Anterior cingulate cortex (tissue), 58 donors: ENCODE measurements around the gene MREG.
A peak's percentile ranks its signal among the peaks of the same experiment; 100 is the strongest.
"Not testable (repeated sequence)": the region's sequence is repeated elsewhere in the genome, so short reads cannot be mapped to it uniquely, and the experiment has no call there.

Experiments
- DNase-seq, 58 donors: peaks; one replicate each; lab custom pipeline; 2025; lab: John Stamatoyannopoulos, UW

Gene MREG

GRCh38 chr2:215928086-215928485 is 85.3 kb downstream of the MREG start:
- no peak for DNase-seq

DNA sequence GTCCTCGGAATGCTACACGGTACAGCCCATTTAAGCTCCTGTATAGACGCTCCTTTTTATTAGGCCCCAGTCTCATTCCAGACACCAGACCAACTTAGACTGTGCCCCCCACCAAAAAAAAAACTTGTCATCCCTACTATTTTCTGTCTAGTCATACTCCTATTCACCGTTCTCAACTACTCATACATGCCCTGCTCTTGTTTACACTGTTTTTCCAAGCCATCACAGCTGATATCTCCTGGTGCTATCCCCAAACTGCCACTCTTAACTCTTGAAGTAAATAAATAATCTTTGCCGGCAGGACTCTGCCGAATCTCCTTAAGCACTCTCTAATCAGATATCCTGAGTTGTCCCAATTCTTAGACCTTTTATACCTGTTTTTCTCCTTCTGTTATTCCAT is 86.4 kb downstream of the MREG start:
- not testable (repeated sequence) for DNase-seq

DNA sequence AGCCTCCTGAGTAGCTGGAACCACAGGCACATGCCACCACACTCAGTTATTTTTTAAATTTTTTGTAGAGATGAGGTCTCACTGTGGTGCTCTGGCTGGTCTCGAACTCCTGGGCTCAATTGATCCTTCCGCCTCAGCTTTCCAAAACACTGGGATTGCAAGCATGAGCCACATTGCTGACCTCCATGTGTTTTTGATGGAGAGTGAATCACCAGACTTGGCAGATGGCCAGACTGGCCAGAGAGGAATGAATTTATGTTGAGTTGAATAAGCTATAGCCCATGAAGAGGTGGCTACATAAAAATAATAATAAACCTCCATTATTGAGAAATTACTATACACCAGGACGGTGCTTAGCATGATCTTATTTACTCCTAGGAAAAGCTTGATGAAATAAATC is 91.5 kb downstream of the MREG start:
- peak in 1 of 58 donors; percentile 20 for DNase-seq

- peak in 48 of 58 donors; percentile 6 to 79 (median 34) for DNase-seq
Measured at GRCh38 chr2:215920244-215921100, 92.9 kb downstream of the MREG start.

GRCh38 chr2:215919624-215920243 is 93.6 kb downstream of the MREG start:
- DNase-seq, result no peak

DNA sequence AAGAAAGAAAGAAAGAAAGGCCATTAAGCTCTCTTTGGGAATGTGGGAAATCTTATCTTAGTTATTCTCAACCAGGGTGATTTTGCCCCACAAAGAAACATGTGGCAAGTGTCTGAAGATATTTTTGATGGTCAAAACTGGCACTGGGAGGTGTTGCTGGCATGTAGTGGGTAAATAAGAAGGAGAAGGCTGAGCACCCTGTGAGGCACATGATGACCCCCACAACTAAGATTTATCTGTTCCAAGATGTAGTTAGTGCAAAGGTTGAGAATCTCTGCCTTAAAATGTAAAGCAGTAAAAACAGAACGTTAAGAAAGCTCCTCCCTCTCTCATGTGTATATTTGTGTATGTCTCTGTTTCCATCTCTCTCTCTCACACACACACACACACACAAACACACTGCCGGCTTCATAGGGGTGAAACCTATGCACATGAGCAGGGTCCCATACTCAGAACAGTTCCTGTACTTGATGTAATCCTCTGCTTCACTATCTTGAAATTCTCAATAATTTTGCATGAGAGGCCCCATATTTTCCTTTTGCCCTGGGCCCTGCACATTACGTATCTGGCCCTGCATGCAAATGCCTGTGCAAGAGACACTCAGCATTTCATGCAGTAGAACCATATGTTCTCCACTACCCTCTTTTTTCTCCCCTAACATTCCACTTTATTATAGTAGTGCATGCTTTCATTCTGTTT is 94.3 kb downstream of the MREG start:
- no peak for DNase-seq

DNA sequence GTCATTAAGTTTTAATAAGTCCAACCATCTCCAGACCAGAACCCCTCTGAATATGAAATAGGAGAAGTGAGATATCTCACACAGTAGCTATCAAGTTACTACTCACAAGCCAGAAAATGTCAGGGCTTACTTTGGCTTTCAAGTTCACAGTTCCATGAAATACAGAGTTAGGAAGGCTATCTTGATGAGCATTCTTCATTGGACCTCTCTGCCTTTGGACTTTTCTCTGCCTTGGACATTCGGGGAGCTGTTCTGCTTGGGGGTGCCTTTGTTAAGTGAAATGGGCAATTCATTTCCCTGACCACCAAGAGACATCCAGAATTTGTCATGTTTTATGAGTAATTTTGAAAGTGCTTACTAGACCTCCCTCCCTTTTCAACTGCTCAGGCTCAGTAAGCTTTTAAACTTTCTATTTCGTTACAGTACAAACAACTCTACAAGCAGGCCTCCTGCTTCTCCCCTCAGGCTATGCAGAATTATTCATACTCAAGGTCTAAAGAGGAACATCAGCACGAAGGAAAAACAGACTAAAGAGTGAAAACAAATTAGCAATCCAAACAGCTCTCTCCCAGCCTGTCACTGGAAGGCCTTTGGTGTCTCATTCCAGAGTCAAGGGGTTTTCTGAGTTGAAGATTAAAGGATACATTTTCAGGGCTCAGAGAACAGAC is 95.3 kb downstream of the MREG start:
- DNase-seq, result no peak

DNA sequence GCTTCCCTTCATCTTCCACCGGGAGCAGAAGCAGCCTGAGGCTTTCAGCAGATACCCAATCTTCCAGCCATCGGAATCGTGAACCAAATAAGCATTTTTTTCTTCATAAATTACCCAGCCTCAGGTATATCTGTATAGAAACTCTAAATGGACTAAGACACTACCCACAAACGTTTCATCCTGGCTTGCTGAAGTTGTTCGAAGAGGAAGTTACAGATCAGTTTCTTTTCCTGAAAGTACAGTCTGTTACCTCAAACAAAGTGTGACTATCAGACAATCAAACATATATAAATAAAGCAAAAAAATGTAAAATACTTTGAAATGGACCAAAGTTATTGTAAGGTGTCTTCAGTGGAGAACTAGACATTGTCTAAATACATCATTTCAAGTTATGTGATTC is 97.9 kb downstream of the MREG start:
- DNase-seq, result no peak

GRCh38 chr2:215914777-215915165 is 98.6 kb downstream of the MREG start:
- no peak for DNase-seq

DNA sequence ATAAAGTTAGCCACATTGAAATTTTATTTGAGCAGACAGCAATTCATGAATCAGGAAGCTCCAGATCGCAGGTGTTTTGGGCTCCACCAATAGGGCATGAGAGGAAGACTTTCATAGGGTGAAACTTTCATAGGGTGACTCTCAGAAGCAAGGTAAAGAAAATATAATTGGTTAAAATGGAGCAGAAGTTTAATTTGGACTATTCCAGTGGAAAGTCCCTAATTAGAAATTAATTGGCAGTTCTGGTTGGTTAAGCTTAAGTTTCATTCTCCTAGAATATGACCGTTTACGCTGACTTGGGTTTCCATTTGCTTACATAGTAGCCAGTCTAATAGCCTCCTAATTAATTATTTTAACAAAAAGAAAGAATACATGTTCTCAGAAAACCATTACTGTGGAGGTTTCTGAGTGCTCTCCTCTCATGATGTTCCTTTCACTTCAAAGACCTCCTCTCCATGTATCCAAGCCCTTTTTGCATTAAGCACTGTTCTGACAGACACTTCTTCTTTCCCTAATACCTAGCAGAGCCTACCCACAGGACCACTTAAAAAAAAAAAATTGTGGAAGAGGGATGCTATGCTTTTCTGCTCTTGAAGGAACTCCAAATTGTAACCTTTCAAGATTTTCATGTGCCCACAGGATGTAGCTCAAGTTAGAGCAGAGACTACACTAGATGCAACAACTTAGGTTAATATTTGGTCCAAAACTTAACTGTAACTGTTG is 99.1 kb downstream of the MREG start:
- DNase-seq, result no peak

- no peak for DNase-seq
Measured at GRCh38 chr2:215912299-215912842, 101.0 kb downstream of the MREG start.

- no peak for DNase-seq
Measured at GRCh38 chr2:215911301-215912085, 101.9 kb downstream of the MREG start.

DNA sequence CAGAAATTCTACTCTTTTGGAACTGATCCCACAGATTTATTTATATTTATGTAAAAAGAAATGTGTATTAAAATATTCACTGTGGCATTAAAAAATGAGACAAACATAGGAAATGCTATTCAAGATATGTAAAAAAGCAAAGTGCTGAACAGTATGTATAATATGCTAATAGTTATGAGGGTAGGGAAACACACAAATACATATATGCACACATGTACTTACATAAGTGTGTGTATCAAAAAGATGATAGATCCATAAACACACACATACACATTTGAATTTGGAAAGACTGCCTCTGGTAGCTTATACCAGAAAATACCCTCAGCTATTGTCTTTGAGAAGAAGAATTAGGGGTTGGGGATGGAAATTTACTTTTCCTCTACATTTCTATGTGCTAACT is 103.2 kb downstream of the MREG start:
- no peak for DNase-seq

GRCh38 chr2:215907147-215907546 is 106.2 kb downstream of the MREG start:
- no peak for DNase-seq

DNA sequence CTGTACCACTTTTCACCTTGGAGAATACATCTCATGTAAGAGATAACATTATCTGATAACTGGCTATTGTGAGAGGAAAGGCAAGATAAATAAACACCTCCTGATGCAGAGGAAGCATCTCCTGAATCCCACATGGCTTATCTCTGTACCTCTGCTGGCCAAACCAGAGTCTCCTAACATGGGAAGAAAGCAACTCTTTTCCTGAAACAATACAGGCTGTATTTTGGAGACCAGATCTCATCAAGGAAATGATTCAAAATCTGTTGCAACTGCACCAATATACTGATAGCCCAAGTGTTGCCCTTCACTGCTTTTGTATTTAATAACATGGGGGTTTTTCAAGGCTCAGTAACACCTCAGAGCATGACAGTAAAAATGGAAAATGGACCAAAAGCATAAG is 106.9 kb downstream of the MREG start:
- no peak for DNase-seq

DNA sequence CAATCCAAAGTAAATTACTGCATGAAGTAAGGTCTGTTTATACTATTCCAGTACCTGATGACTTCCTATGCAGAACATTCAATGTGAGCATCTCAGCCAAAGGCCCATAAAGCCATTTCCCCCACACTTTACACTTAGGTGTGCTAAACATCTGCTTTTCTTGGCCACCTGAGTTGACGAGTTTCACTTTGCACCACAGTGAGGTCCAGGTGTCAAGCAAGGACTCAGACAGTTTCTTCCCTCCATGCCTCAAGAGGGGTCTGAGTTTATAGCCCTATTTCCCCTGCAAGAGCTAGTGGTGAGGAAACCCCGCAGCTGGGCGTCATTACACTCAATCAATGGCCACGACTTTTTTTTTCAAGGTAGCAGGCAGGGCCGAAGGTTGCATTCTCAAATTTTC is 107.7 kb downstream of the MREG start:
- DNase-seq, result no peak

GRCh38 chr2:215904101-215904500 is 109.2 kb downstream of the MREG start:
- no peak for DNase-seq

DNA sequence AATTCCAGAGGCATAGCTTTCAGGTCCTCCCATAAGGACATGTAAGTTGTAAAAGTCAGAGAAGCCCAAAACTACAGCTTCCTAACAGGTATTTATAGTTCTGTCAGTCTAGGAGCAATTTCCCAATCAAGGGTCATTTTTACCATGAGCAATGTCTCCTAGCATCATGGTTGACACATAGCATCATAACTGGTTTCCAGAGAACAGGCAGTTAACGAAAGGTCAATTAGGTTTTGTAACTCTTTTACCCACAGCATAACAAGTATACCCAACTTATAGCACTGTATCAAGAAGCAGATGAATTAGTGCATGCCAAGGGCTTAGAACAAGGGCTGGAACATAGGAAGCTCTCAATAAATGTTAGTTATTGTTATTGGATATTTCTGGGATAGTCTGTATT is 110.1 kb downstream of the MREG start:
- DNase-seq, result no peak

DNA sequence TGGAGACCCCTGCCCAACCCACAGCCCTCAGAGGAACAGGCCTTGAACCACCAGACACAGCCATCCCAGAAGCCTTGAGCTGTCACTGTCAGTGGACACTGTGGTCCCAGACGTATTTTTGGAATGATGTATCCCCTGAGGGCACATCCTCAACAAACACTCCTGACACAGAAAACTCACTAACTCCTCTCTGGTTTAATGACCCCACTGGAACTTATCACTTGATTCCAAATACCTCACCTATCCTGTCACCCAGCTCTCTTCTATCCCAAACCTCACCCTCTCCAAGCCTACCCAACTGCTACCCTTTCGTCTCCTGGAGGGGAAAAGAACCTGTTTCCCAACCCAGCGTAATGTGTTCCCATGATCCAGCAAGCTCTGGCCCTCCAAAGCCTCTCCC is 111.6 kb downstream of the MREG start:
- no peak for DNase-seq
